Activated CD8-positive, alpha-beta memory T cell treated with anti-CD3 and anti-CD28 coated beads for 4 hours (primary cell): ENCODE measurements around the gene PLEKHA6.
"Not testable (repeated sequence)": the region's sequence is repeated elsewhere in the genome, so short reads cannot be mapped to it uniquely, and the experiment has no call there.

Source experiments
- DNase-seq, 2 donors: peaks; one replicate each; pipeline ENCODE4 v3.0.0-alpha.2; 2020; ENCODE audit warnings: low read depth in 2 of 2

The PLEKHA6 gene

DNA sequence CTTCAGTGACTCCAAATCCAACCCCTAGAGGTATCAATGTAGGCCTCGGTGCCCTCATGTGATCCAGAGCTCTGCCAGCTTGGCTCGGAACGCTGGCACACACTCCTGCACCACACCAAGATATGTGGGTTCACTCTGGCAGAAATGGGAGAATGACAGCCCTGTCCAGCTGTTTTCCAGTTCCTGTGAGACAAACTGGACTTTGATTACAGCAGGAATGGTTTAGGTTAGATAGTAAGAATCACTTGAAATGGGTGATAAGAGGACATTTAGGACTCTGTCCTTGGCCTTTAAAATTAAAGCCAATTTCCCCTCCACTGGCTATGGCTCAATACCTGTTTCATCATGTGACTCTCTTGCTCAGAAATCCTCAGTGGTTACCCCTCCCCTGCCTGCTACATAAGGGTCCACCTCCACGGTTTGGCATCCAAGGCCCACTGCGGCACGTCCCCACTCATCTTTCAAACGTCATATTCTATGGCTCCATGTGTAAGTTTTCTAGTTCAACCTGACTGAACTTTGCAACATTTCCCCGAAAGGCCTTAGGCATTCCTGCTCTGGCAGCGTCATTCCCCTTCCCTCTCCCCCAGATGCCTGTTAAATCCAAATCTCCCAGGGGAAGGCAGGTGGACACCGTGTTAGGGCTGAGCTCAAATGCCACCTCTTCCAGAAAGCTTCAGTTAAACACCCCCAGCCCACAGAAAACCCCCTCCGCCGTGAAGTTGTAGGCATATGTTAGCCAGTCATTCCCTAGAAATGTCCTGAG lies 44.7 kb downstream of the PLEKHA6 start:
- DNase-seq: no peak

DNA sequence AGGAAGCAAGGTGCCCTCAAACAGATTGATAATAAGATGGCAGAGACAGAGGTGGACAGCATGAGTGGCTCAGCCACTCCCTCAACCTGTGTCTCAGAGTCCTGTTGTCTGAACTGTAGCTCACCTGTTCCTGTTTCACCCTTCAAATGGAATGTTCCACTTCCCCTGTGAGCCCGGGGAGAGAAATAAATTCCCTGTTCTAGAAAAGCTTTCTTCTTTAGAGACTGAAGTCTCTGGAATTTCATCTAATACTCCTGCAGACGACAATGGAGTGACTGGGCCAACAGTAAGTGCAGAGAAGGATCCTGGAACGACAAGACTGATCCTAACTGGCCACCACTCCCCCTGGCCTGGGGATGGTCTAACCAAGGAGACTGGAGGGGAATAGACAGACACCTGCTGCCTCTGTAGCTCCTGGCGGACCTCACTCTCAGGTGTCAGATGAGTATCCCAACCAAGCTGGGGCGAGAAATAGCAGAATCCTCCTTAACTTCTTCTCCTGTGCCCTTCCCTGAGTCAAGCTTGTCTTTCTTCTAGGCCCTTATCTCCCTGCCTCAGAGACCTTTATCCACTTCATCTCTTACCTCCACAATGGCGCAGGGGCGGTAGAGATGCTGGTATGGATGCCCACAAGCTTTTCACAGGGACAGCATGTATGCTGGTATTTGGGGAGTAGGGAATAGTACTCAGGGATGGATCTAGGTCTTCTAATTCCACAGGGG lies 45.4 kb downstream of the PLEKHA6 start:
- no peak for DNase-seq

DNA sequence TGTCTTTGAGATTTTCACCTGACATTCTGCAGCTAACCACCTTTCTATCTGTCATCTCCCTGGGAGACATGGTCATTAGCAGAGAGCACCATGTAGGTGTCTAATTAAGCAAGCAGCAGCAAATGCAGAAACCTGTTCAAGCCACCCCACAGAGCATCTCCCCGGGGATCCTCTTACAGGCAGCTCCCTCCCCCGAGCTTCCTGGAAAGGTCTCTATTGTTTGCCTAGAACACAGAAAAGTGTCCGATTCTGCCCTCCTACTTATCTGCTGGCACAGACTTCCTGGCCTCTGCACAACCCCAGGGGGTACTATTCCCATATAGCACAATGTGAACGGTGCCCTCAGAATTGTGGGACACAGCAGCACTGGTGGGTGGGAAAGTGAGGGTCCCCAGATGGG lies 46.1 kb downstream of the PLEKHA6 start:
- DNase-seq: no peak

DNA sequence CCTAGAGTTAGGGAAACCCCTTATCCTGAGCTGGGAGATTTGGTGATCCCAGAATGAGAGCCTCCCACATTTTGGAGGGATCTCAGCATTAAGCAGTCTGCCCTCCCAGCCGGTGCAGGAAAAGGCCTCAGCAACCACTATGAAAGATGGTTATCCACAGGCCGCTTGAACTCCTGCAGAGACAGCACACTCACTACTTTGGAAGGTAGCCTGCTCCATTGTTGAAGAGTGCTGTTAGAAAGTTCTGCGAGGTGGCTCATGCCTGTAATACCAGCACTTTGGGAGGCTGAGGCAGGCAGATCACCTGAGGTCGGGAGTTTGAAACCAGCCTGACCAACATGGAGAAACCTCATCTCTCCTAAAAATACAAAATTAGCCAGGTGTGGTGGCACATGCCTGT lies 48.8 kb downstream of the PLEKHA6 start:
- not testable (repeated sequence) for DNase-seq

DNA sequence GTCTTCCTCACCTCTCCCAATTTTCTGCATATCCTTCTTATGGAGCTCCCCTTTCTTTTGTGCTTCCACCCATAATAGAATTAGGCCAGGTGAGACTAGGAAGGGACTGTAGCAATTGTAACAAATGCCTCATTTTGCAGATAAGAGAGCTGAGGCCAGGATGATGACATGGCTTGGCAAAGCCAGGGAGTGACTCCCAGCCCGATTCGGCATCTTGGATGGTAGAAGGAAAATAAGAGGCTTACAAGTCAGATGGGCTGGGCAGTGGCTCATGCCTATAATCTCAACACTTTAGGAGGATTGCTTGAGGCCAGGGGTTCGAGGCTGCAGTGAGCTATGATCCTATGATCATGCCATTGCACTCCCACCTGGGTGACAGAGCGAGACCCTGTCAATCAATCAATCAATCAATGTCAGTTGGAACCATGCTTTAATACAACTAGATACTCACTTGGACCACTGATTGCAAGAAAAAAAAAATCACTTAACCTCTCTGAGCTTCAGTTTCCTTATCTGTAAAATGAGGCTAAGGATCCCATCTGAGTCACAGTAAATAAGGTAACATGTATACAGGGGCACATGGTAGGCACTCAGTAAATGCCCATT lies 51.6 kb downstream of the PLEKHA6 start:
- DNase-seq: no peak

DNA sequence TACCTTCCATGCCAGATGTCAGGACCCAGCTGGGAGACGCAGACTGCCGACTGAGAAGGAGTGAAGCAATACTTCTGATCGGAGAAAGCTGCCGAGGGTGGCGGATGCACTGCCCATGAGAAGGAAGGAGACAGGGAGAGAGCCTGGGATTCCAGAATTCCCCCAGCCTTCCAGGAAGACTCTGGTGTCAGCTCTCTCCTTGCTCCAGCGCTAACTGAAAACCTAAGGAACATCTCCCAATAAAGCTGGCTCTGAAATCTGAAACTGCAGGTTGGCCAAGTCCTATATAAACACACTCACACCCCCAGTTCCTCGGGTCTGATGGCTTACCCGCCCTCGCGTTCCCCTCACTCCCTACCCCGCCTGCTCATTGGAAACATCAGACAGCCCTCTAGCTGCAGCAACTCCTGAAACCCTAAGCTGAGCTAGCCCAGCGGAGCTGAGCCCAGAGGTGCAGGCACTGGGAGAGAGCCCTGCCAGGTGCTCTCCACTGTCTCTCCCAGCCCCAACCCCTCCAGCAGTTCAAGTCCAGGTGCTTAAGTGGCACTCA lies 52.3 kb downstream of the PLEKHA6 start:
- DNase-seq: no peak

DNA sequence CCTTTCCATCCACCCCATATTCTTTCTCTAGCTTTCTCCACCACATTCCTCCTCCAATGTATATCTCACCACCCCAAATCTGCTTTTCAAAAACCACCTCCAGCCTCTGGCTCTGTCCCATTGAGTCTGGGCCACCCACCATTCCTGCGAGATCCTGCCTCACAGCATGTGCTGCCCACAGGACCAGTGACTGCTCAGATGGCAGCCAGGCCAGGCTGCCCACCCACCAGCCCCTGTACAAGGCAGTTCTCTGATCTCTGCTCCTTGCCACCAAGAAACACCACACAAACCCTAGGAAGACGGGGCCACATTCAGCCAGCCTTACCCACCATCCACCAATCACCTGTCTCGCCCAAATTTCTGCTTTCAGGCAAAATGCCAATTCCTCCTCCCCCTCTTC lies 53.7 kb downstream of the PLEKHA6 start:
- DNase-seq: no peak

DNA sequence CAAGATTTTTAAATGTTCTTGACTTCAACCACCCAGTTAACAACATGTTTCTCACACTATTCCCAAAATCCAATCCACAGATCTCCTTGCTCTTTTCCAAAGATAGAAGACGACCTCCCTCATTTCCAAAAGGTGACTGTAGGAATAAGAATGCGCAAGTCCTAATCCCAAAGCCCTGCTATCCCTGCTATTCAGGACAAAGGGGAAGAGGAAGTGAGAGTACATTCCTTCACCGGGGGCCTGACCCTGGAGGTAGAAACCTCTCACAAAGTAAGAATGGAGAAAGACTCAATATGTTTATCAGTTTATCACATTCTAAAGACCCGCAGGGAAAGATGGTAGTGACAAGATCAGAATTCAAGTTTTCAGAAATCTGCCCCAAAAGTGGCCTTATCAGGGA lies 55.7 kb downstream of the PLEKHA6 start:
- DNase-seq: no peak

DNA sequence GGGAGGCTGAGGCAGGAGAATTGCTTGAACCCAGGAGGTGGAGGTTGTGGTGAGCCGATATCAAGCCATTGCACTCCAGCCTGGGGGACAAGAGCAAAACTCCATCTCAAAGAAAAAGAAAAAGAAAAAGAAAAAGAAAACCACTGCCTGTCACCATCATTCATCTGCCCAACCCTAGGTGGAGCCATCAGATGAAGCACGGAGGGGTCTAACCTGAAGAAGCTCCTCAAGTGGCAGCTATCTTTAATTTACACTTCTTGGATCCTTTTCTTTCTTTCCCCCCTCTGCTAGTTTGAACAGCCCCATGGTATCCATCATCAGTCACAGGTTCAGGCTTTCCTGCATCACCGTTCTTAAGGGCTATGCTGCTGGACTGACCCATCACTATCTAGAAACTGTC lies 57.0 kb downstream of the PLEKHA6 start:
- no peak for DNase-seq

DNA sequence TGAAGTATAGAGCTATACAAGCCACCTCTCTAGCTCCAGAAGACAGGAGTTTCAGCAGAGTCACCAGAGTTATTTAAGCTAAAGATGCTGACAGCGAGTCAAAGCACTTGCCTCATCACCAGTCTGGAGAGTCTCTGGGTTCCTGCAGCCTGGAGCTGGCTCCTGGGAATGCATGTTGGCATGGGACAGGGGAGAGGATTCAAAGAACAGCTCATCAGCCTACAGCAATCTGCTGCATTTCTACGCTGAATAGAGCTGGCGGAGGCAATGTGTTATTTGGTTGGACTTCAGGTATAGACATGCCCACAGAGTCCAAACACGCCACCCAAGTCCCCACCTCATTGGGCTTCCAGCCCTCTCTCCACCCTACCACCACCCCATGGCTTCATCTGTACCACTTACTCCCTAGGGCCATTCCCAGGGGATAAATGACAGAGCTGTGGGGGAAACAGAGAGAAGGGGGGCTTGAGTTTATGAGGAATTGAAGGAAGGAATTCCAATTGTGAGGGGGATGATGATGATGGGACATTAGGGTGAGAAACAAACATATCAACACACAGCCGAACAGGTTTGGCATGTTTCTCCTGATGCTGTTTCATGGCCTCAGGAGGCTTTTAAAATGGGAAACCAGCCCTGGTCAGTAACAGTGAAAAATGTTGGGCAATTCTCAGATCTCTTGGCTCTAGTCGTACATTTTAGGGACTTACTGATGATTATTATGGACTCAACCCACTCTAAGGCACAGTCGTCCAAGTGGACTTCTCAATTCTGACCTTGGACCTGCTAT lies 58.4 kb downstream of the PLEKHA6 start:
- DNase-seq: no peak

DNA sequence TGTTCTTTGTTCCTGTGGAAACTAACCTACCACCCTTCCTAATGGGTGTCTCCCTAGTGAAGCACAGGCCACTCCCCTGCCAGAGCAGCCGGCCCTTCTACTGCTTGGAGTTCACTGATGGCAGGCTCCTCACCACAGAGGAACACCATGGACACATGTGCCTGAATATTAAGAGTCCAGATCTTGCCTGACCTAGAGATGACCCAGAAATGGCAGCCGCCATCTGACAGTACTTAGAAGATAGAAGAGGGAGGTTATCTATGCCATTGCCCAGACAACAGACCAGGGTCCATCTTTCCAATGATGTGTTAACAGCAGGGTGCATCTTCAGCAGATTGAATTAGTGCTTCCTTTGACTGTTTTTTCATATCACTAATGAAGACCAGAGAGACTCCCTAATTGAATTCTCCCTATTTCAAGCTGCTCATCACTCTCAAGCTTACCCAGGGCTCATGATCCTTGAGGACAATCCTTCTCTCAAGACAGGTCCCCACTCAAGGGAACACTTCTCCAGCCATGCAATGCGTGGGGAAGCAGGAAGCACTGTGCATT lies 59.8 kb downstream of the PLEKHA6 start:
- DNase-seq: no peak

DNA sequence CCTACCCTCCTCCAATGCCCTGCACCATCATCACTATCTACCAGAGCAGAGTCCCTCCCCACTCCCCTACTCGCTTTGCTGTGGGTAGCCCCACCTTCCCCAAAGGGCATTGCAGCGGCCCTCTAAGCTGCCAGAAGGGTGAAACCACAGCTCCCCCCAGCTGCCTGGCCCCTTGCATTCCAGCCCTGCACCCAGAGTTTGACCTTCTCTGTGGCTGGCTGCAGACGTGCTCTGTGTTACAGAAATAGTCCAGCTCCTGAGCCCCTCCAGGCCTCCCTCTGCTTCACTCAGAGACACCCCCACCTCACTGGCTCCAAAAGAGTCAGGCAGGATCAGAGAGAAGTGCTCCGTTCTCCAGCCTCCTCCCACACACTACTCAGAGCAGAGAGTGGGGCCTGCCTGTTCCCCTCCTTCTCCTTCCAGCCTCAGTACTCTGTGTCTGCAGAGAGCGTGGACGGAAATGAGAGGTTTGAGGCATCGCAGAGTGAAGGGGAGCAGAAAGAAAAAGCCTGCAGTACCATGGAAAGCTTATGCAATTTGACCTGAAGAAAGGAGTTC lies 63.2 kb downstream of the PLEKHA6 start:
- no peak for DNase-seq

DNA sequence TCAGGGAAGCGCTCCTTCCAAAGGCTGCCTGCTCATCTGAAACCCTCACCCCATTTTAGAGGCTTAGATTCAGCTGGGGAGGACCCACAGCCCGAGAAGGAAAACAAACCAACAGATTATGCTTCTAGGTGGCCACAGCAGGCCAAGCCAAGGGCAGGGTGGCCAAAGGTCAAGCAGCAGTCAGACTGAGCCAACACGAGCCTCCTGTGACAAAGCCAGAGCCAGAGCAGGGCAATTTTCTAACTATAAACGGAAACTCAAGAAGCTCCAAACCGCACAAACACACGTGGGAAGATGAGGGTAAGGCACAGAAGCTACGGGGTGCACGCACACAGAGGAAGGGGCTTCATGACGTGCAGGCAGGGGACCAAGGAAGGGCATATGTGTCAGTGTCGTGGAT lies 64.1 kb downstream of the PLEKHA6 start:
- DNase-seq: no peak

DNA sequence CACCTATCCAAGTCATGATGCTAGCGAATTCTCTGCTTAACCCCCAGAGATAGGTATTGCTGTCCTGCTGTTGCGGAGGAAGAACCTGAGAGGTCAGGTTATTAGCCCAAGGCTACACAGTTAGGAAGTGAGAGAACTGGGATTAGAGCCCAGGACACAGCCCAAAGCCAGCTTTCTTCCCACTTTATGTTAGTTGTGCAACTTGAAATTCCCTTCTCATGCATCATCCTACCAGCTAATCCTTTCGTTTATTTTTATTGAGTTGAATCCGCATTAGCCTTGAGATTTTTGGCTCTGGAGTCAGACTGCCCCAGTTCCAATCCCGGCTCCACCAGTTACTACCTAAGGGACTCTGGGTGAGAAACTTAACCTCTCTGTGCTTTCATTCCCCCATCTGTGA lies 65.4 kb downstream of the PLEKHA6 start:
- no peak for DNase-seq

DNA sequence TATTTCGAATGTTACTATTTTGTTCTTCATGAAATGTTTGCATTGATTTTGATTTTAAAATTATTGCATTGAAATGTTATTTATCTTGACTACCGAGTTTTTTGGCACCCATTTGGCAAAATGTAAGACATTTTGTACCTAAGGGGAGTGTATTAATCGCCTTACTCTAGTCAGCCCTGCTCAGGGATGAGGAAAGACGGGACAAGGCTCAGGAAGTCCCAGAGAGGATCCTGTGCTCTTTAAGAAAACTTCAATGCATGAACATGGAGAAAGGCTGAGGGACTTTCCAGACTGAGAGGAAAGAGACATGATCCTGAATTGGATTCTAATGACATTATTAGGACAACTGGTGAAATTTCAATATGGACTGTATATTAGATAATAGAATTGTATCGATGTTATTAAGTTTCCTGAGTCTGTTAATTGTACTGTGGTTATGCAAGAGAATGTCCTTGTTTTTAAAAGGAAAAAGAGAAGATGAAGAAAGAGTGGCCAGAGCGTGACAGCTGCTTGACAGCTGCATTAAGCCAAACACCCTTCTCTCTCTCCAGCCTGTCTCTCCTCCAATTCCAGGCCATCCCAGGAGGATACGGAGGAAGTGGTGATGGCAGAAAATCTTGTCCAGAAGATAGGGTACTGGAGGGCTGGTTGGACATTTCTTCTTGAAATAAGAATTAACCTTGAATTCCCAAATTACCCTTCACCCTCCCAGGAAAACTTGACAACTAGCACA lies 66.0 kb downstream of the PLEKHA6 start:
- DNase-seq: no peak

DNA sequence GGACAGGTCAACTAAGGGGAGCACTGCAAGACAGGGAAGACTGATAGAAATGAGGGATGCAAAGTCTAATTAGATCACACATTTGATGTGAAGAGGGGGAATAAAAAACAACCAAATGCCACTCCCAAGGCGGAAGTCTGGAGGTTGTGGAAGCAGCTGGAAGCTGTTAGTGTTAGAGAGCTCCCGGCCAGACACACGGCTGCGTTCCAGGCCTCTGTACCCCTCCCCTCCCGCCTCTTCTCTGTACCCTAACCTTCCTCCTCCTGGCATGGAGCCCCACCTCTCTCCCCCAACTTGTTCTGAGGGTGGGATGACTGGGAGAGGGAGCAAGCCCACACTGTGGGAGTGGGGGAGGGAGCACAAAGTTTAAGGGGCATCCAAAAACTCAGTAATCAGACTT lies 67.0 kb downstream of the PLEKHA6 start:
- no peak for DNase-seq

DNA sequence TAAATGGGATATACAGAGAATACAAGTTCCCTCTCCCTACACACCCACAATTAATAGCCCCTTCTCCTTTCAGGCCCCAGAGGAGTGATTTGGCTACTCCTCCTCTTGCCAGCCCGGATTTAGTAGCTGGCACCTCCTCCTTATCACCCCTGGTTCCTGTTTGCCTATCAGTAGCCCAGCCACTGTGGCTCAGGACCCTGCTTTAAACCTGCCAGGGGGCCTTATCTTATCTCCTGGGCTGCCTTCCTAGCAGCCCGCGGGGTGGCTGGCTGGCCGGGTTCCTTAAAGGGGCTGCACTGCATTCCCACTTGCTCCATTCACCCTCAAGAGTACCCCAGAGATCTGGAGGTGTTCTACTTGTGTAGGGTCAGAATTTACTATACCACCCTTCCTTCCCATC lies 70.4 kb downstream of the PLEKHA6 start:
- no peak for DNase-seq

DNA sequence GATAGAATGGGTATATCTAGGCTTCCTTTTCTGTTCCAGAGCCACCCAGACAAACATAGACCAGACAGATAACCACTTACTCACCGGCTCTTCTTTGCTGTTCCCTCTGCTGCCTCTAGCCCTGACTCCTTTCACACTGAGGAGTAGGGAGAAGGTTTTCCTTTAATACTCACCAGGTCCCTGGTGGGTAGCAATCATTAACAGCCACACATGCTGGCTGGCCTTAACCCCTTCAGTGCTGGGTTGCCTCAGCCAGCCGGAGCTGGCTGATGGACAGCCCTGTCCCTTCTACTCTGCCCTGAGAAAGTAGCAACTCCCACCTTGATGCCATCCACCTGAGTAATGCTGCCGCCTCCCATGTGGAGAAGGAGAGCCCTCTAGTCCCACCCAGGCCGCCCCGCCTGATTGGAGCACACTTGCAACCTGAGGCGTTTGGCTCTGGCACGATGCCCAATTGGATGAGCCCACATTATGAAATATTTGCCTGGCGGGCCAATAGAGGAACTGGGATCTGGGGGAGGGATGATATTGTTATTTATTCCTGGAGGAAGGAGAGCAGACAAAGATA lies 71.6 kb downstream of the PLEKHA6 start:
- no peak for DNase-seq

DNA sequence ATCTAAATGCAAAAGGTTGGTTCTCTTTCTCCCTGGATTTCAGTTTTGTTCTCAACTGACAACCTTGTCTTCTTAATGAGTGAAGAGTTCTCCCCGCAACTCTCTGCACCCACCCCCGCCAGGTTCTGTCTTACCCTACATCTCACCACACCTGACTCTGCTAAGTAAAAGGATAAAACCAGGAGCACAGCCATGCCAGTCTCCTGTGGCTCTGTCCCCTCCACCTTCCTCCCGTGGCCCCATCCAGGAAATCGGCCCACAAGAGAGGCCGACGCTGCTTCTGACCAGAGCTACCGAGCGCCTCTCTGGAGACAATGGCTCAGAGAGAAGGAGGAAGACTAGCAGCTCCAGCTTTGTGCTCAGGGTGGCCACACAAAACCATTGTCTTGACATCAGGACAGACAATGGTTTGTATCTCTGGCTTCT lies 72.2 kb downstream of the PLEKHA6 start:
- DNase-seq: no peak

DNA sequence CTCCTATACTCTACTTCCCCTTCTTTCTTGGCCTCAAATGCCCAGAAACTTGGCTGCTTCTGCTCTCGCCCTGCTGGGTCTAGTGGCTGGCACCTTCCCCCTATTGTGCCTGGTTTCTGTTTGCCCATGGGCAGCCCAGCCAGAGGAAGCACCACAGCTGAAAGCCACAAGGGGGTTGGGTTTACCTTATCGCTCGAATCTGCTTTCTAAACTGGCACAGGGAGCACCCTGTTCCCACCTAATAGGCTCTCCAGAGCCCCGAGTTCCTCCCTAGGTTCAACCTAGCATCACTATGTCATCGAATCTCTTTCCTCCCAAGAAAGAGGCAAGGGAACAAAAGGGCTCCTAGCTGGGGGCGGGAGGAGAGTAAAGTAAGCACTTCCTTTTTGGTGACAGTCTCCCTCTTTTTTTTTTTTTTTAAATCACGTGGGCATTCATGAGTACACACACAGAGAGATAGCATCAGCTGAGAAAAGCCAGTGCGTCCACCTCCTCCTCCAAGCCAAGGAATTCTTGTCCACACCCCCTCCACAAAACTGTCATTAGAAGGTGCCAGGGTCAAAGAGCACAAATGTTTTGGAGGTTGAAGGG lies 72.8 kb downstream of the PLEKHA6 start:
- DNase-seq: peak in 1 of 2 donors; percentile 2
